AG20443 (cell line): ENCODE data around the gene CCR3.
"Not testable (repeated sequence)": the region's sequence is repeated elsewhere in the genome, so short reads cannot be mapped to it uniquely, and the experiment has no call there.

Source experiments
- DNase-seq: peaks from one replicate; pipeline ENCODE4 v3.0.0; 2012; ENCODE audit warnings: low spot score, mixed read lengths

Gene CCR3

DNA sequence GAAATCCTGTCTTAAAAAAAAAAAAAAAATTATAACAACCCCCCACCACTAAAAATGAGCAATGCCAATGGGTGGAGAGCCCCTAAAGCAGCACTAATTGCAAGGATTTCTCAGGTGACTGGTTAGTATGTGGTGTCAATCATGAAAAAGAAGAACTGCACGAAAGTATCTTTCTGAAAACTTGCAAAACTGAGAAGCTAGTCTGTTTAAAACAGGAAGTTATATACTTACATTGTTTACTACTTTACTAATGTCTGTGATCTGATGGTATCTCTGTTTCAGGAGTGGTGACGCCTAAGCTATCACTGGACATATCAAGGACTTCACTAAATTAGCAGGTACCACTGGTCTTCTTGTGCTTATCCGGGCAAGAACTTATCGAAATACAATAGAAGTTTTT, at the start of gene CCR3:
CCR3 (plus strand) TSS at position 341 of the 400 bp plus-strand sequence. CDS start 22,699 bp downstream, outside the sequence.
- DNase-seq: no peak

DNA sequence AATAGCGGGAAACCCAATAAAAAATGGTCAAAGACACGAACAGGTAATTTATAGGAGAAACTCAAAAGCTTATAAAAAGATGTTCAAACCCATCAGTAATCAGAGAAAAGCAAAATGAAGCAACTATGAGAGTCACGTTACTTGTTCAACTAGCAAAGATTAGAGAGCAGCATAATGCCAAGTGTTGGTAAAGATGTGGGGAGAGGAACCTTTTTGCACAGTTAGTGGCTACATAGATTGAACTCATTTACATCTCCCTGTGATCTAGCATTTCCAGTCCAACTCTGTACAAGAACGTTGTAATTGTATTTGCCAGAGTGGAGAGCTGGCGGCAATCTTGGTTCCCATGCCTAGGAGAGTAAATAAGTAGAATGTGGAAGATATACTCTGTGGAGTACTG, 49.3 kb upstream of the CCR3 start:
- no peak for DNase-seq

DNA sequence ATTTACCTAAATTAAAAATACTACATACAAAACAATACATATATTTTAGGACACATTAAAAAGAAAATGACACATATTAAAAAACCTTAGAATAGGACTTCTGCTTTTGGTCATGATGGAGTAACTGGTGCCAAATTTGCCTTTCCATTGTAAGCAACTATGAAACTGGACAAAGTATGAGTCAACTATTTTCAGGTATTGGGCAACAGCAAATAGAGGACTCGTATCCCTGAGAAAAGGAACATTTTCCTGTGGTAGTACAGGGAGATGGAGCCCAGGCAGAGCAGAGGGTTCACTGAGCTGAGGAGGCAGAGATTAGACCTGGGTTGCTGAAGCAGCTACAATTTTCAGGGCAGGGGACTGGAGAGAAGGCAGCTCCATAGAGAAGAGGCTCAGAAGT, 48.8 kb upstream of the CCR3 start:
- no peak for DNase-seq

DNA sequence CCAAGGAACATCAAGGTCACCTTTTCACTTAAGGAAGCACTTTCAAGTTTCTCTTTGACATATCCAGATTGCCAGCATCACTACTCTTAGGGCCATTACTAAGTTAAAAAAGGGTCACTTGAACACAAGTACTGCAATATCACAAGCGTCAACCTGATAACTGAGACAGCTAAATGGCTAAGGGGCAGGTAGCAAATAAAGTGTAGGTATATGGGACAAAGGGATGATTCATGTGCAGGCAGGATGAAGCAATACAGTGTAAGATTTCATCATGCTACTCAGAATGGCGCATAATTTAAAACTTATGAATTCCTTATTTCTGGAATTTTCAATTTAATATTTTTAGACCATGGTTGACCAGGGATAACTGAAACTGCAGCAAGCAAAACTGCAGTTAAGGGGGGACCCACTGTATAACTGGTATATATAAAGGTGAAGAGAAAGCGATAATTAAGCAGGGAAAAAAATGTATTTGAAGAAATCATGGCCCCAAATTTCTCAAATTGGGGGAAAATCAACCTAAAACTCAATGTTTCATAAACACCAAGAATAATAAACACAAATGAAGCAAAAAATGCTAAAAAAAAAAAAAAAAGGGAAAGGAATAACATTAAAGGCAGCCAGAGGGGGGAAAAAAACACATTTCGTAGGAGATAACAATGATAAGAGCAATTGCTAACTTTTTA, 47.2 kb upstream of the CCR3 start:
- DNase-seq: no peak

DNA sequence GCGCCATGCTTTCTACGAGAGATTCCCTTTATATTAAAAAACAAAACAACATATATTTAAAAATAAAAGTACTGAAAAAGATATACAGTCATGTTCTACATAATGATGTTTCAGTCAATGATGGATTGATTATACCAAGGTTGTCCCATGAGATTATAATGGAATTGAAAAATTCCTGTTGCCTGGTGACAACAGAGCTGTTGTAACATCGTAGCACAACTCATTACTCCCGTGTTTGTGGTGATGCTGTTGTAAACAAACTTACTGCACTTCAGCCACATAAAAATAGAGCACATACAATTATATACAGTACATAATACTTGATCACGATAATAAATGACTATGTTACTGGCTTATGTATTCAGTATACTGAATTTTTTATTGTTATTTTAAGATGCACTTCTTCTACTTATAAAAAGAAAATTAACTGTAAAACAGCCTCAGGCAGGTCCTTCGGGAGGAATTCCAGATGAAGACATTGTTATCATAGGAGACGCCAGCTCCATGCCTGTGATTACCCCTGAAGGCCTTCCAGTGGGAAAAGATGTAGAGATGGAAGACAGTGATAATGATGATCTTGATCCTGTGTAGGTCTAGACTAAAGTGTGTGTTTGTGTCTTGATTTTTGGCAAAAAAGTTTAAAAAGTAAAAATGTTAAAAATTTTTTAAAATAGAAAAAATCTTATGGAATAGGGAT, 45.9 kb upstream of the CCR3 start:
- DNase-seq: no peak

DNA sequence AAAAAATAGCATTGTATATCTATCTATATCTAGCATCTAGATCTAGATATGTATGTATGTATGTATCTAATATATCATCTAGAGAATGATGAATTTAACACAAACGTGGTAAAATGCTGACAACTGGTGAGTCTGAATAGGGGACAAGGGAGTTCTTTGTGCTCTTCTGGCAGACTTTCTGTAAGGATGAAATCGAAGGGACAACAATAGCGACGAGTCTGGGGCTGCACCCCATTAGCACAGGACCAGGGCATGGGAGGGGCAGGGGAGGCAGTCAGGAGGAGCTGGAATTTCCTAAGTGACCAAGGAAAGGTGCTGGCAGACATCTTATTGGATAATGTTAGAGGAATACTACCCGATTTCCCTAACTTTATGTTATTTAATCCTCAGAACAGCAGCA, 42.0 kb upstream of the CCR3 start:
- no peak for DNase-seq

DNA sequence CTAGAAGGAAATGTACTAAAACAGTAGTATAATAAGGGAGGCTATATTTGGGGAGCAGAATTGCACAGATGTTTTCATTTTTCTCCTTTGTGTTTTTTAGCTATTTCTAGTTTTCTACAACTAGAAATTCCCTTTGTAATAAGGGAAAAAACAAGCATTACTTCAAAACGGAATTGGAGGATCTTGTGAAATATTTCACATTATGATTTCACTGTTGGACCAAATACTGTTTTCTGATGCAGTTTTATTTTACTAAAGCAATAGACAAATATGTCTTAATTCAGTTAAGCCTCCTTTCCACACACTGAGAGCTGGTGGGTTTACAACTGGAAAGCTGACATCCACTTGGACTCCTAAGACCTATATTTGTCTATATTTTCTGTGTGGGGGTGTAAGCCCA, 41.5 kb upstream of the CCR3 start:
- no peak for DNase-seq

DNA sequence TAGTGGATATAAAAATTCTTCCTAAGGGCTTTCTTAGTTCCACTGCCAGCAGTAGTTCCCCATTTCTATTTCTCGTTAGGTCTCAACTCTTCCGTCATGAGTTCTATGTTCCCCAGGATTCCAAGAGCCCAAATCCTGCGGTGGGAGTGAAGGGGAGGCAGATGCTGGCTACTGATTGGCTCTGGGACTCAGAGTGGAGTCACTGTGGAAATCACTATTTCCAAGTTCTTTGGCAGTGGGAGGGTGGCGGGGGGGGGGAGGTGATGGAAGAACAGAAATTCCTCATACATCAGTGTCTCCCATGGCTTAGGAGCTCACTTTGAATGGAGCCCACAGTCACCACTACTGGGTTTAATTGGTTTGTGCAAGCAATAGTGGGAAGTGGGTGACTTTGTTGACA, 39.7 kb upstream of the CCR3 start:
- DNase-seq: no peak

DNA sequence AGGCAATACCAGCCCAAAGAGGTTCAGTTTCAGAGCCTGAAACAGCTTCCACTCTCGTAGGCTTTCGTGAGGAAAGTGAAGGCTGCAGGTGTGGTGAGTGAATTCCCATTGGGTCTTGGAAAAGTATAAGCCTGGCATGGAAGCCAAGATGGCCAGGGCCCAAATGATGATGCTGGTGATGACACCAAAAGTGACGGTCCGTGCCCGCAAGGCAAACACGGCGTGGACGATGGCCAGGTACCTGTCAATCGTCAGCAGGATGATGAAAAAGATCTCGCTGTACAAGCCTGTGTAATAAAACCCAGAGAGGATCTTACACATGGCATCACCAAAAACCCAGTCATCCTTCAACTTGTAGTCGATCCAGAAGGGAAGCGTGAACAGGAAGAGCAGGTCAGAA, 38.6 kb upstream of the CCR3 start:
- no peak for DNase-seq

DNA sequence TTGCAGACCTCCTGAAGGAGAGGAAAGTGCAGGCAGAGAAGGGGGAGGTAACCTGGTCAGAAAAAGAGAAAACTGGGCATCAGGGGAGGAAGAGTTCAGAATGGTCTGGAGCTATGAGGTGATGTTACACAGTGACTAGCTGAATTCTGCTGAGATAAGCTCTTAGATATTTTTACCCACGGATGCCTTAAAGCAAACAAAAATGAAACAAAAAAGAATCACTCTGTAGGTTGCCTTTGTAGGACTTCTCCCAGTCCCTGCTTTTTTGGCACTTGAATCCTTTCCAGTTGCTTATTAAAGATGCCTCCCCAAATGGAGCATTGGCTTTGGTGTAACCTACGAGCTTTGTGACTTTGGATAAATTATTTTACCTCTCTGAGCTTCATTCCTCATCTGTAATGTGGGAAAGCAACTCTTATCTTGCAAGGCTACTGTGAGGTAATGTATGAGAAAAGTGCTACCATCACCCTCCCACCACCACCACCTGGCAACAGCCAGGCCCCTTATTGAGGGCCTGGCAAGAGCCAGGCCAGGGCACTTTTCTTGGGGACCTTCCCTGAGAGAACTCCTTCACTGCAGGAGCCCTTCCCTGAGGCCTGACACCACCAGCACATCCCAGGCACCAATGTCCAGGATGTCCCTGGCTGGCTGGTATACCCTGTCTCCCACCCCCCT, 36.8 kb upstream of the CCR3 start:
- no peak for DNase-seq

DNA sequence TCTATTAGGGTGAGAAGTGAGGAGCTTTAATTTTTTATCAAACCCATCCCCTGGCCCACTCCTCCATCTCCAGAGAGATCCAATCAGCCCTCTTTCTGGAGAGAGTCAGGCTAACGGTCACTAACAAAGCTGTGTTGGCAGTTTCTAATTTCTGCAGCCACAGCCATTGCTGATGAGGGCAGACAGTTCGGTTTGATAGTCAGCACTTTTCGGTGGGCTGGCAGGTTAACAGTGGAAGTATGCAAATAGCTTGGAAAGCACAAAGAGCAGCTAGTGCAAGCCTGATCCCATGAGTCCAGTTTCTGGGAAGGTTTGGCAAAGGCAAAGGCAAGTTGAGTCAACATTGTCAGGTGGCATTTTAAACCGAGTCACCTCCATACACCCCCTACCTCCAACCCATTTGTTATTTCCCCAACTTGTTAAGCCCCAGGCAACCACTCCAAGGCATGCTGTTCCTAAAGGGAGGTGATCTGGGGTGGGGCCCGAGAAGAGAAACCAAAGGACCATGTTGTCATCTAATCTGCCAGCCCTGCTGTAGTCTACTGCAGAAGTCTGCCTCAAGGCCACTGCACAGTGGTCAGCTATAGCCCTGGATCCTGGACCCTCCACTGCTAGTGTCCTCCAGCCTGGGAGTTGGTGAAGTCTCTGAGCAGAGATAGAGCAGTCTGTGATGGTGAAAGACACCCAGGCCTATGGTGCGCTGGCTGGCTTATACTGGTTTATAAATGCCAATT, 35.8 kb upstream of the CCR3 start:
- DNase-seq: no peak

DNA sequence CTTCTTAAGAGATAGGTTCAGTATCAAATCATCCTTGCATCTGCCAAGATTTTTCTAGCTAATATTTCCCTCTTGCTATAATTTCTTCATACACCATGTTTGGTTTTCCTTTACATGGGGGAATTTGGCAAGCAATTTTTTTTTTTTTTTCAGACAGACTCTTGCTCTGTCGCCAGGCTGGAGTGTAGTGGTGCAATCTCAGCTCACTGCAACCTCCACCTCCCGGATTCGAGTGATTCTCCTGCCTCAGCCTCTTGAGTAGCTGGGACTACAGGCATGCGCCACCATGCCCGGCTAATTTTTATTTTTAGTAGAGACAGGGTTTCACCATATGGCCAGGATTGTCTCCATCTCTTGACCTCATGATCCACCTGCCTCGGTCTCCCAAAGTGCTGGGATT, 34.7 kb upstream of the CCR3 start:
- DNase-seq: not testable (repeated sequence)

DNA sequence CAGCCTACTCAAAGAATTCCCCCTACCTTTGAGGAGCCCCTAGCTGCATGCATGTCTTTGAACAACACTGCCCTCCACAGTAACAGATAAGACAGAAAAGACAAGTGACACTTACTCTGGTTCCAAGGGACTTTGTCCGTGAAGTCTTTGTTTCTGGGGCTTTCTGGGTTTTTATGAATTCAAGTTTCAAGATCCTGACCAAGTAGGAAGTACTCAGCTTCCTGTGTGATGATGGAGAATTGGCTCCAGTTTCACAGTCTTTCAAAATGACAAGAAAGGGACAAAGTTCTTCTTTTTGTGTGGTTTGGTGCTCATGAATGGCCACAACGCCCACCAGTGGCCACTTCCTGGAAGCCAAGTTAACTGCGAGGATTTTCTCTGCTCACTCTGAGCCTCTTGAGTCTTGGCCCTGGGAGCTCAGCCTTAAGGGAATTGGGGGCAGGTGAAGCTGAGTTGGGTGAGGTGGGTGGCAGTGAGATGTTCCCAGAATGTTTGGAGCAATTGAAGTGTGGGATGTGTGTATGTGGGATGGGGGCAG, 34.0 kb upstream of the CCR3 start, which contains the start of gene CCR1:
CCR1 (minus strand) TSS at position 147 of the 538 bp plus-strand sequence. CDS start 4,000 bp downstream, outside the sequence.
- peak; percentile 37 for DNase-seq

DNA sequence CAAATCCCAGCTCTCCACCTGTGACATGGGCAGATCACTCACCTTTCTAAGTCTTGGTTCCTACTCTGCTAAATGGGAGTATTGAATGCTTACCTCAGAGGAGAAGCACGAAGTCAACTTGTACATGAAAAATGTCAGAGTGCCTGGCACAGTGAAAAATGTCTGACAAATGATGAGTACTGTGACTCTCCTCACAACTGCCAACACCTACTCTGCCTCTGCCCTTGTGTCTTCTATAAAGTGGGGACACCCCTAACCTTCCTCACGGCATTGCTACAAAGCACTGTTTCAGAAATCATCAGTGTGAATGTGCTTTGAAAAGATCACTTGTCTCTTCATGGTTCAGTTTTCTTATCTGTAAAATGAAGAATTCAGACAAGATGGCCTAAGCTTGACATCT, 33.2 kb upstream of the CCR3 start:
- DNase-seq: no peak

DNA sequence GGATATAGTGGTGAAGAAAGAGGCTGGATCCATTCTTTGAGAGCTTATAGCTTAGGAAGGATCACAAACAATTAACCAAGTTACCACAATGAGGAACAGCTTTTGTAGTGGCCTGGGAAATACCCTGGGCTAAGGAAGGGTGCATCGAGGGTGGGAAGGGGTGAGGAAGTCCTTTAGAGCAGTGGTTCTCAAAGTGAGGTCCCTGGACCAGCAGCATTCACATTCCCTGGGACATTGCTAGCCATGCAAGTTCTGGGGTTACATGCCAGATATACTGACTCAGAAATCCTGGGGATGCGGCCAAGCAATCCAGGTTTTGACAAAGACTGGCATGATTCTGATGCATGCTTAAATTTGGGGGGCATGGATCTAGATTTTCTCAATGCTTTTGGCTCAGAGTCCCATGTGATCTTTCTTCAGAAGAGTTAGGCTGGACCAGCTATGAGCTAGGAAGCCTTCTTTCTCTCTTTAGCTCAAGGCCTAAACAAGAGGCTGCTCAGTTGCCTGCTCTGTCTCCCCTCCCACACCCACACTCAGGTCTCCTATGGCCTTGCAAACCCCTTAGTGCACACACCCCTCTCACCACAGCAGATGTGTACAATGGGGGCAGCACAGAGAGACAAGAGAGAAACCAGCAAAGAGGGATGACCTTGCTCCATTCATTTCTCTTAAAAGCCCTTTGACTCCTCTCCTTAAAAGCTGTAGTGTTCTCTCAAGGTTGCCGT, 32.4 kb upstream of the CCR3 start:
- peak; percentile 38 for DNase-seq

DNA sequence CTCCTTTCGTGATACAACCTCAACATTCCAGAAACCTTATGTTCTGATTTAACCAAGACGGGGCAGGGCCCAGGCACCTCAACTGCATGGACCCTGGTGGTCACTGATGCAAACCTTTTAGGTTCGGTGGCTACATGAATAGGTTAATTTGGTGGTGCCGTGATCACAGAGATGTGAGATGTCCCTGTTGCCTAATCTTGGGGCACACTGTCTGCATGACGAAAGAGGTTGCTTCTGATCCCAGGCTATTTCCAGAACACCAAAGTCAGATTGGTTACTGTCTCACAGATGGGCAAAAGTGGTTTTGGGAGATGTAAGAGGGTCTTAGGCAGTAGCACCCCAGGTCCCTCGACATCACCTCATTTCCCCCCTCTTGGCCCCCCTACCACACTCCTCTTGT, 30.2 kb upstream of the CCR3 start:
- DNase-seq: no peak

DNA sequence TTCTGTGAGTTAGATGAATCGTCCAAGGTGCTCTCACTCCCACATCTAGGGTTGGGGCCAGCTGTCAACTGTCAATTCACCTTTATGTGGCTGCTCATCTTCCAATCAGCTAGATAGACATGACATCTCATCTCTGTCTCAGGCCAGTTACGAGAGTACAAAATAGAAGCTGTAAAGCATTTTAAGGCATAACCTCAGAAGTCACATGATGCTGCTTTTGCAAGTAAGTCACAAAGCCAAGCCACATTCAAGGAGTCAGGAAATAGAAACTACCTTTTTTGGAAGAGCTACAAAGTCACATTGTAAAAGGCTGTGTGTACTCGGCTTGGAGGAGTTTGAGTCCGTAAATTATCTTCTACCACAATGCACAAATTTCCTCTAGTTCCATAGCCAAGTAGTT, 29.1 kb upstream of the CCR3 start:
- DNase-seq: no peak

DNA sequence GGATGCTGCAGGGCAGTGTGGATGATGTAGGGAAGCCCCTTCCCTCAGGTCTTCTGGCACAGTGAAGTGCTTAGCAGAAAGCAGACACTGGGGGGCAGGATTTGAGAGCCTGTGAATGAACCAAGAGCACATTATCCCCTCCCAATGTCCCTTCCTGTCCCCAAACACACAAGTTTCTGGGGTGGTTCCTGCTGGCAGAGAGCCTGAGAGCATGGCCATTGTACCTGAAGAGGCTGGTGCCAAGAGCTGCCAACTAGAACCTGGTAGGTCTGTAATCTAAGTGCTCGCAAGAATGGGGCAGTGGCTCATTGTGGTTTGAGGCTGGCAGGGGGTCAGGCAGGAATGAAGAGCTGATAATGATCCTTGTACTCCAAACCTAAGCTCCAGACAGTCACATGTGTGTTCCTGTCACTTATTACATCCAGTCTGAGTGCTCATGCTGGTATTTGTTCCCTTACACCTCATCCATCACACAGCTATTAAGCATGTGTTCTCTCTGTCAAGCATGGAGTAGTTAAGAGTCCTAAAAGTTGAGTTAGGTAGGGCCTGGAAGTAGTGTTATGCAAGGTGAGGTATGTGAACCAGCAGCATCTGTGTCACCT, 27.4 kb upstream of the CCR3 start:
- DNase-seq: no peak

DNA sequence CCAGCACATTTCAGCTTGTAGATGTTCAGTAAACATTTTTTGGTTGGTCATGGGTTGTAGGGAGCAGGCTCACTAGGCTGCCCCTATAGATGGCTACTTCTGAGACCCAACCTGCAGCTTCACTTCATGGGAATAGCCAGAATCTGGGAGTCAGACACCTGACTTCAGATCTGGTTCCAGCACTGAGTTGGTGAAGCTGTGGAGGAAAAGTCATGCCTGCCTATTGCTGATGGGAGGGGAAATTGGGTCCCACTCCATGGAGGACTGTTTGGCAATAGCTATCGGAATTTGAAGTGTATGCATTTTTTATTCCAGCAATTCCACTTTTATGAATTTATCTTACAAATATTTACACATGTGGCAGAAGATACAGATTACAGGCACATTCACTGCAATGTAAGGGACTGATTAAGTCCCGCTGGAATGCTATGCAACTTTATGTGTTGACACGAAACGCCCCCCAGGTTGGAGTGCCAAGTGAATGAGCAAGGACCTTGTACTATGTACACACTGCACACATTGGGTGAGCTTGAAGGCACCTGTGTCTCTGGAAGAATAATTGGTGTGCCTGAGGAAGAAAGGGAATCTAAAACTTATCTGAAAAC, 26.3 kb upstream of the CCR3 start:
- no peak for DNase-seq

DNA sequence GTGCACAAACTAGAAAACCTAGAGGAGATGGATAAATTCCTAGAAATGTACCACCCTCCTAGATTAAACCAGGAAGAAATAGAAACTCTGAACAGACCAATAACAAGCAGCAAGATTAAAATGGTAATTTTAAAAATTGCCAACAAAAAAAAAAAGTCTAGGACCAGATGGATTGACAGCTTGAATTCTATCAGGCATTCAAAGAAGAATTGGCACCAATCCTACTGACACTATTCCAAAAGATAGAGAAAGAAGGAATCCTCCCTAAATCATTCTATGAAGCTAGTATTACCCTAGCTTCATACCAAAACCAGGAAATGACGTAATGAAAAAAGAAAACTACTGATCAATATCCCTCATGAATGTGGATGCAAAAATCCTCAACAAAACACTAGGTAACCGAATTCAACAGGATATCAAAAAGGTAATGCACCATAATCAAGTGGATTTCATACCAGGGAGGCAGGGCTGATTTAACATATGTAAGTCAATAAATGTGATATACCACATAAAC, 24.0 kb upstream of the CCR3 start:
- DNase-seq: no peak
